ELF-1 (cell line): ENCODE results near the gene ABLIM2.
A peak's percentile ranks its signal among the peaks of the same experiment; 100 is the strongest.

Experiments used
- DNase-seq: peaks from one replicate; pipeline ENCODE4 v3.0.0-alpha.2; 2016; ENCODE audit warnings: low read depth, low spot score

ABLIM2 gene

GRCh38 chr4:8005033-8005808, 153.4 kb downstream of the ABLIM2 start:
- no peak for DNase-seq

GRCh38 chr4:8004066-8004465, 154.5 kb downstream of the ABLIM2 start:
- no peak for DNase-seq

- DNase-seq: no peak
These were observed 155.9 kb downstream of the ABLIM2 start for GRCh38 chr4:8002525-8003309.

DNA sequence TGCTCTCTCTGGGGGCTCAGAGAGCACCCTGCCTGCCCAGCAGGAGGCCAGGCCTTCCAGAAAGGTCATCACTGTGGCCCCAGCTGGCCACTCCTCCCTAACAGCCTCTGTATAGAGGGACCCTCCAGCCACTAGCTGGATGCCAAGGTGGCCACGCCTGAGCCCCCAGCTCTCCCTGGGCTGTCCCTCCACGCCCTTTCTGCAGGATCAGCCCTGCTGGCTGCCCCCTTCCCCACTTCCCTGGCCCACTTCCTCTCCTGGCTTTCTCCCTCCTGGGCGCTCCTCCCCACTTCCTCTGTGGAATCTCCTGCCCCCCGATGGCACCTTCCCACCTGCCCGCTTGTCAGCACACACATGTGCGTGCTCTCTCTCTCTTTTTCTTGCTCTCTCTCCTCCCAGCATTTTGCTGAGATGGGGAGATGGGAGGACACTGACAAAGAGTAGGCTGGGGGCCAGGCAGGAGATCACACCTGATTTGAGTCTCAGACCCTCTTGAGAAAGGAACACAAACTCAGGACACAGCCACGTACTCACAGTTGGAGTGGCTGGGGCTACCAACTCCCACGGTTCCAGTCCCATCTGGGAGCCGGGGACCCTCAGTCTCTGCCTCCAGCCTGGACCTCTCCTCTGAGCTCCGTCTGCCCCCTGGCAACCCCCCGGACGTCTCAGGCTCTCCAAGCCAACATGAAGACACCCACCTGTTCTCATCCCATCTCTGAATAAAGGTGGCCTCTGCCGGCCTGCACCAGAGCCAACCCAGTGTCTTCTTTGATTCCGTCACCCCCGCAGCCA, 156.9 kb downstream of the ABLIM2 start:
- no peak for DNase-seq

DNA sequence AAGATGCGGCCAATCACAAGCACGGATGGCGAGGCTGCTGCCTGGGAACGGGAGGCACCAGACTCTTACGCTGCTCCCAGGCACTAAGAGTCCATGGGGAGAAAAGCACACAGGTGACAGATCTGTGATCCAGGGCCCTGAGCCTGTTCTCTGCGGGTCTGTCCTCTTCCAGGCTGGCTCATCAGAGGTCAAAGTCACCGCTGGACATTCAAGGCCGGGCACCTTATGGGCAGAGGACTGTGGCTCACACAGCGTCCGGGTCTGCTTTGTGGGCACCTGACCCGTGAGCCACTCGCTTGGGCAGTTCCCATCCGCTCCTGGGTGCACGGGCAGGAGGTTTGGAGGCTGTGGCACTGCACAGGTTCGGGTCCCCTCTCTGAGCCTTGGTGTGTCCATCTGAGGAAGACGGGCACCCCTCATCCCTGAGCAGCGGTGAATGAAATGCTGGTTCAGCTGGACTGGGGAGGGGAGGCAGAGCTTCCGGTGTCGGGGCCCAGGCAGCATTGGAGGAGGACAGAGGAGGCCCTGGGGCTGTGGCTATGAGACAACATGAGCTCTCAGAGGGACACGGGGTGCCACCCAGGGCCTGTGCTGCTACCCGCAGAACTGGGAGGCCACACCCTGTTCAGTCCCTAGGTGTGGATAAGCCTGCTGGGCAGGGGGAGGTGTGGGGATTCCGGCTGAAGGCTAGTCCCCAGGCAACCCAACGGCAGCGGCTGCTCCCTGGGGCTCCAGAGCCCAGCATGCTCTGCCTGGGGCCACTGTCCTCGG, 157.7 kb downstream of the ABLIM2 start:
- DNase-seq: no peak

DNA sequence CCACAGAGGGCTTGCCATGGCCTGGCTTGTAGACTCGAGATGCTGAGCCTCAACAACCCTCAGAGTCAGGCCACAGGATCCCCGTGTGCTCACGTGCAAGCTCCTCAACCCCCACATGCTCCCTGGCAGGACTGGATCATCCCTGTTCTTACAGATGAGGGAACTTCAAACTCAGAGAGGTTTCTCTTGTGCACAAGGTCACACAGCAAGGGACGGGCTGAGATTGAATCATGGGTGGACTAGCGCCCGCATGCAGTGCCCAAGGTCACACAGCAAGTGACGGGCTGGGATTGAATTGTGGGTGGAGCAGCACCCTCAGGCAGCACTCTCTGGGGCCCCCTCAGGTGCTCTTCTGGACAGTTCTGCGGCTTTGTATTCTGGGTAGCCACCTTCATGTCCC, 158.4 kb downstream of the ABLIM2 start:
- DNase-seq: no peak

- DNase-seq: no peak
These were observed 158.9 kb downstream of the ABLIM2 start for GRCh38 chr4:7999695-8000094.

DNA sequence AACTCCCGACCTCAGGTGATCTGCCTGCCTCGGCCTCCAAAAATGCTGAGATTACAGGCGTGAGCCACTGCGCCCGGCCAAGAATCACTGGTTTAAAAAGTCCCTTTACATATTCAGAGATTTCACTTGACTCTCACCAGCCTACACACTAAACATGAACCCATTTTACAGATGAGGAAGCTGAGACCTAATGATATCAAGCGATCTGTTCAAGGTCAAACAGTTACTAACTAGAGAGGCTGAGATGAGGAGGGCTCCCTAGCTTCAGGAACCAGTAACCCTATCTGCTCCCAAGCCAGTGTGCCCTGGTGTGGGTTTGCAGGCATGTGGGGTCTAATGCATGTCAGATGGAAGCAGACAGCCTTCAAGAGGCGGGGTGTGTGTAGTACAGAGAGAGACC, 159.3 kb downstream of the ABLIM2 start:
- DNase-seq: no peak

- DNase-seq: no peak
These were observed 160.2 kb downstream of the ABLIM2 start for GRCh38 chr4:7998447-7998846.

GRCh38 chr4:7995866-7996265, 162.7 kb downstream of the ABLIM2 start:
- no peak for DNase-seq

- DNase-seq: no peak
These were observed 163.5 kb downstream of the ABLIM2 start for GRCh38 chr4:7995135-7995534.

GRCh38 chr4:7993671-7994070, 164.9 kb downstream of the ABLIM2 start:
- no peak for DNase-seq

GRCh38 chr4:7992846-7993245, 165.8 kb downstream of the ABLIM2 start:
- DNase-seq: no peak

- no peak for DNase-seq
These were observed 167.7 kb downstream of the ABLIM2 start for GRCh38 chr4:7990807-7991459.

GRCh38 chr4:7989654-7990053, 169.0 kb downstream of the ABLIM2 start:
- DNase-seq: no peak

DNA sequence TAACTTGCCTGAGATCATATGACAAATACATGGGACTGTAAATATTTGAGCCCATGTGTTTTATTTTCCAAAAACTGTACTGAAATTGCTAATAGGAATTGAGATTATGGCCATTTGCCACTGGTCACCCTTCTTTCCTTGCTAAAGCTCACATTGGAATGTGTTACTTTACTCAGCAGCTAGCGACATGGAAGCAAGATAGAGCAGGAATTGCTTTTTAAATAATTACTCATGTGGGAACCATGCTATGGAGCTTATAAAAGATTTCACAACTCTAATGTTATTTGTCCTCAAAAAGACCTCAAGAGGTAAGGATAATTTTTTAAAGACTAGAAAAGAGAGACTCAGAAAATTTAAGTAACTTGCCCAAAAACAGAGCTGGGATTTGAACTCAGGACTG, 170.2 kb downstream of the ABLIM2 start:
- DNase-seq: no peak

- DNase-seq: peak; percentile 89
These were observed 171.2 kb downstream of the ABLIM2 start for GRCh38 chr4:7987148-7987989.

DNA sequence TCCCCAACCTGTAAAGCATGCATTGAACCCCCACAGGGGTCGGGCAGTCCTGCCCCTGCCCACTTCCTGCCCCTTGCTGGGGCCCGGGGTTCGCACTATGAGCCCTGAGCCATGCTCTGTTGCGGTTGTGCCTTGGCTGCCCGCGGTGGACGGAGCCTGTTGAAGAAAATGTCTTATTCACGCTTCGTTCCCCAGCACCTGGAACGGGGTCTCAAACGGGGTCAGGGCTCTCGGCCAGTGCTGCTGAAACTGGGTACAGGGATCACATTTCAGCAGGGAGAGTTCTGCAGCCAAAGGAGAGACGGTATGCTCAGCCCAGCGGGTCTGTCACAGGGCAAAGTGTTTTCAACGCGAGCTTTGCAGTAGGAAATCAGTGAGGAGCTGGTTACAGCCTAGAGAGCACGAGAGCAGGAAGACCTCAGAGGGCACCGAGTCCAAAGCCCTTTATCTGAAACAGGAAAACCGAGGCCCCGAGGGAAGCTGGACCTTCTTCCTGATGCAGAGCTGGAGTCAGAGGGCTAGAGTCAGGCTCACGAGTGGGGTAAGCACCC, 172.6 kb downstream of the ABLIM2 start:
- no peak for DNase-seq

GRCh38 chr4:7985072-7985471, 173.5 kb downstream of the ABLIM2 start:
- no peak for DNase-seq
